GM21723 (cell line): ENCODE measurements around the gene RPP40.
A peak's percentile ranks its signal among the peaks of the same experiment; 100 is the strongest.
"Not testable (repeated sequence)": the region's sequence is repeated elsewhere in the genome, so short reads cannot be mapped to it uniquely, and the experiment has no call there.

Source experiments
- ATAC-seq: cut with Tn5 transposase; IDR thresholded peaks from one replicate; pipeline ENCODE4 v1.9.1; 2021; ENCODE audit warnings: mild to moderate bottlenecking, moderate library complexity; ENCODE audit not compliant: unreplicated experiment

Gene RPP40

GRCh38 chr6:5003604-5004372 is at the start of gene RPP40:
Gene RPP40 (minus strand): TSS chr6:5004037. CDS start chr6:5004002, 35 bp downstream.
- ATAC-seq = peak; percentile 93

- ATAC-seq = no peak
Observed at GRCh38 chr6:5053038-5053437, 49.2 kb upstream of the RPP40 start.

- no peak for ATAC-seq
Observed at GRCh38 chr6:5051394-5051793, 47.6 kb upstream of the RPP40 start.

- ATAC-seq = no peak
Observed at GRCh38 chr6:5050009-5050408, 46.2 kb upstream of the RPP40 start.

GRCh38 chr6:5046430-5046829 is 42.6 kb upstream of the RPP40 start:
- ATAC-seq = no peak

- ATAC-seq = no peak
Observed at GRCh38 chr6:5045416-5045815, 41.6 kb upstream of the RPP40 start.

GRCh38 chr6:5044866-5045265 is 41.0 kb upstream of the RPP40 start:
- no peak for ATAC-seq

- ATAC-seq = no peak
Observed at GRCh38 chr6:5042436-5042835, 38.6 kb upstream of the RPP40 start.

GRCh38 chr6:5041955-5042354 is 38.1 kb upstream of the RPP40 start:
- no peak for ATAC-seq

GRCh38 chr6:5036269-5036668 is 32.4 kb upstream of the RPP40 start:
- no peak for ATAC-seq

GRCh38 chr6:5034736-5035135 is 30.9 kb upstream of the RPP40 start:
- no peak for ATAC-seq

- no peak for ATAC-seq
Observed at GRCh38 chr6:5034328-5034727, 30.5 kb upstream of the RPP40 start.

- ATAC-seq = not testable (repeated sequence)
Observed at GRCh38 chr6:5033214-5033904, 29.5 kb upstream of the RPP40 start.

- not testable (repeated sequence) for ATAC-seq
Observed at GRCh38 chr6:5032706-5033105, 28.9 kb upstream of the RPP40 start.

- ATAC-seq = no peak
Observed at GRCh38 chr6:5031150-5031549, 27.3 kb upstream of the RPP40 start.

- ATAC-seq = peak; percentile 95
Observed at GRCh38 chr6:5030596-5031136, 26.8 kb upstream of the RPP40 start.

- no peak for ATAC-seq
Observed at GRCh38 chr6:5029609-5030008, 25.8 kb upstream of the RPP40 start.

GRCh38 chr6:5028921-5029320 is 25.1 kb upstream of the RPP40 start:
- no peak for ATAC-seq

- ATAC-seq = no peak
Observed at GRCh38 chr6:5028301-5028700, 24.5 kb upstream of the RPP40 start.

GRCh38 chr6:5025911-5026819 is 22.3 kb upstream of the RPP40 start:
- ATAC-seq = no peak

GRCh38 chr6:5023923-5024322 is 20.1 kb upstream of the RPP40 start:
- no peak for ATAC-seq
